ENCODE data around the gene FAM193B.

The FAM193B gene

GRCh38 chr5:177529247-177530203 lies 24.8 kb downstream of the FAM193B start:
- Histone ChIP-seq H3K27me3 (ENCODE audit: low read length) (no peaks in the 10 kb centered on the region), H4K20me1 (ENCODE audit: low read depth, low read length) (no peaks in the 10 kb centered on the region), H3K36me3 (ENCODE audit: low read length) (no peaks in the 10 kb centered on the region; the same call in 1 of the 2 replicates), H3K9ac (ENCODE audit: low read length) (no peak overlapping the region), H3K9me2 (replicated peaks; ENCODE audit: insufficient read depth, low read length) (no peaks in the 10 kb centered on the region), H3K79me2 (ENCODE audit: insufficient read depth, low read length) (peaks cover 1% of the 10 kb centered on the region; the same call in 1 of the 2 replicates), H3K4me3 (ENCODE audit: insufficient read depth, low read length, poor library complexity, severe bottlenecking) (no peak overlapping the region), H2AFZ (ENCODE audit: low read depth, low read length, severe bottlenecking) (no peak overlapping the region), H3K4me2 (ENCODE audit: low read depth, low read length, poor library complexity, severe bottlenecking) (no peak overlapping the region), H3F3A (ENCODE audit: insufficient read depth) (no peaks in the 10 kb centered on the region), H3K9me3 (ENCODE audit: insufficient read depth, low read length) (no peaks in the 10 kb centered on the region), H3K27ac (ENCODE audit: low read depth, low read length) (no peak overlapping the region)
- TF ChIP-seq EZH2phosphoT487 (conservative IDR thresholded peaks at IDR 0.05; ENCODE audit: low read length) (no peak), CTCF (IDR thresholded peaks at IDR 0.05; ENCODE audit: insufficient read depth, low read length, poor library complexity, severe bottlenecking) (no peak)

- no peak overlapping the region for H3K9ac ChIP-seq (ENCODE audit: low read length)
- H3K27ac ChIP-seq (ENCODE audit: low read depth, low read length), result no peak overlapping the region
- no peak overlapping the region for H3K4me2 ChIP-seq (ENCODE audit: low read depth, low read length, poor library complexity, severe bottlenecking)
- H3K27me3 ChIP-seq (ENCODE audit: low read length), result no peaks in the 10 kb centered on the region
- H3K36me3 ChIP-seq (ENCODE audit: low read length), result no peaks in the 10 kb centered on the region; the same call in 1 of the 2 replicates
- H2AFZ ChIP-seq (ENCODE audit: low read depth, low read length, severe bottlenecking), result no peak overlapping the region
- no peaks in the 10 kb centered on the region for H3K9me2 ChIP-seq (replicated peaks; ENCODE audit: insufficient read depth, low read length)
- H3F3A ChIP-seq (ENCODE audit: insufficient read depth), result no peaks in the 10 kb centered on the region
- no peaks in the 10 kb centered on the region for H3K79me2 ChIP-seq (ENCODE audit: insufficient read depth, low read length)
- H3K9me3 ChIP-seq (ENCODE audit: insufficient read depth, low read length), result no peaks in the 10 kb centered on the region
- TF ChIP-seq CTCF (IDR thresholded peaks at IDR 0.05; ENCODE audit: insufficient read depth, low read length, poor library complexity, severe bottlenecking) (no peak), EZH2phosphoT487 (conservative IDR thresholded peaks at IDR 0.05; ENCODE audit: low read length) (no peak)
- H4K20me1 ChIP-seq (ENCODE audit: low read depth, low read length), result no peaks in the 10 kb centered on the region
- no peak overlapping the region for H3K4me3 ChIP-seq (ENCODE audit: insufficient read depth, low read length, poor library complexity, severe bottlenecking)
These were observed 25.7 kb downstream of the FAM193B start for GRCh38 chr5:177528631-177529030.

GRCh38 chr5:177527595-177527994 lies 26.8 kb downstream of the FAM193B start:
- Histone ChIP-seq H3K27ac (ENCODE audit: low read depth, low read length) (no peak overlapping the region), H3K27me3 (ENCODE audit: low read length) (no peaks in the 10 kb centered on the region), H3K36me3 (ENCODE audit: low read length) (no peaks in the 10 kb centered on the region)

More at GRCh38 chr5:177527595-177527994, 26.8 kb downstream of the FAM193B start:
- Histone ChIP-seq H3K9me3 (ENCODE audit: insufficient read depth, low read length) (no peaks in the 10 kb centered on the region), H2AFZ (ENCODE audit: low read depth, low read length, severe bottlenecking) (no peak overlapping the region), H3K9me2 (replicated peaks; ENCODE audit: insufficient read depth, low read length) (no peaks in the 10 kb centered on the region), H3K9ac (ENCODE audit: low read length) (no peak overlapping the region), H3K4me2 (ENCODE audit: low read depth, low read length, poor library complexity, severe bottlenecking) (no peak overlapping the region), H4K20me1 (ENCODE audit: low read depth, low read length) (no peaks in the 10 kb centered on the region), H3F3A (ENCODE audit: insufficient read depth) (no peaks in the 10 kb centered on the region), H3K4me3 (ENCODE audit: insufficient read depth, low read length, poor library complexity, severe bottlenecking) (no peak overlapping the region), H3K79me2 (ENCODE audit: insufficient read depth, low read length) (no peaks in the 10 kb centered on the region)
- no peak for TF ChIP-seq EZH2phosphoT487 (conservative IDR thresholded peaks at IDR 0.05; ENCODE audit: low read length)
- TF ChIP-seq CTCF (IDR thresholded peaks at IDR 0.05; ENCODE audit: insufficient read depth, low read length, poor library complexity, severe bottlenecking), result no peak
